GM19099 (cell line): Measurements from ENCODE around the gene NTSR1.

Source experiments
- POLR2A ChIP-seq: IDR thresholded peaks from 3 replicates; pipeline ENCODE4 v1.6.1; 2011; ENCODE audit warnings: low read depth; ENCODE audit not compliant: insufficient read length; ENCODE audit errors: extremely low read depth

Gene NTSR1

DNA sequence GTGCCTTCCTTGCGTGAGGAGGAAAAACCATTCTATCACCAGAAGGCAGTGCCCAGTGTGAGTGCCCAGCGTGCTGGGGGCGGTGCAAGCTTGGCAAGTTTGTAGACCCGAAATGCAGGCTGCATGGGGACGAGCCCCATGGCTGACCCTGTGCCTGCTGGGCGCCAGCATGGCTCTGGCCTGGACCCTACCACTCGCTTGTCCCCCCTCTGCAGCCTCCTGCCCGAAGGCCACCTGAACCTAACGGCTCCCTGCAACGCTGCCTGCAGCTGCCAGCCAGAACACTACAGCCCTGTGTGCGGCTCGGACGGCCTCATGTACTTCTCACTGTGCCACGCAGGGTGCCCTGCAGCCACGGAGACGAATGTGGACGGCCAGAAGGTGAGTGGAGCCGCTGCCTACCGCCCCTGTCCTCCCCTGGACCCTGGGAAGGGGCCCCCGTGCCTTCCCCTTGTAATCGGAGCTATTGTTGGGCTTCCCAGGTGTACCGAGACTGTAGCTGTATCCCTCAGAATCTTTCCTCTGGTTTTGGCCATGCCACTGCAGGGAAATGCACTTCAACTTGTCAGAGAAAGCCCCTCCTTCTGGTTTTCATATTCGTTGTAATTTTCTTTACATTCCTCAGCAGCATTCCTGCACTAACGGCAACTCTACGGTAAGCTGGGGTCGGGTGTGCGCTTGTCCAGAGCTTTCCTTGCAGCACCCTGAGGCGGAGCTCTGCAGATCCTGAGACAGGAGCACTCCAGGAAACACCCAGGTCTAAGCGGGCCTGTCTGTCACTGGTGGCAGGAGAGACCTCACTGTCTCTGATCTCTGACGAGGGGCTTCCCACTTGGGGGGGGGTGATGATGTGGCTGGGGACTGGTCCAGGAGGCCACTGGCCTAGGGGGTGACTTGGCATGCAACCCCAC, 40.9 kb upstream of the NTSR1 start:
- TF ChIP-seq POLR2A = no peak

GRCh38 chr20:62668441-62669027, 40.1 kb upstream of the NTSR1 start:
- no peak for TF ChIP-seq POLR2A

- no peak for TF ChIP-seq POLR2A
Observed at GRCh38 chr20:62669249-62669648, 39.4 kb upstream of the NTSR1 start.

- TF ChIP-seq POLR2A = no peak
Observed at GRCh38 chr20:62670156-62670555, 38.5 kb upstream of the NTSR1 start.

DNA sequence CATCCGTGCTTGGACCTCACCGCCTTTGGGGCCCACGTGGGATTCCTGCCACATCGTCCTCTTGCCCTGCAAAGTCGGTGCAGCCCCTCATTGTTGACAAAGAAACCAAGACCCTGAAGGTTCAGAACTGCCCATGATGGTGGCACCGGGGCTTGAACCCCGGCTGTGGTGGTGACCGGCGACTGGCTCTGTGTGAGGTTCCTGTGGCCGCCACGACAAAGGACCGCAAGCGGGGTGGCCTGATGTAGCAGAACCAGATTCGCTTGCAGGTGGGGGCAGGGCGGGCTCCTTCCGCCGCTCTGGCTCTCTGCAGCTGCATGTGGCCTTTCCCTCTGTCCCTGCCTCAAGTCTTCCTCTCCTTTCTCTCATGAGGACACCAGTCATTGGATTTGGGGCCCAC, 37.6 kb upstream of the NTSR1 start:
- TF ChIP-seq POLR2A = no peak

DNA sequence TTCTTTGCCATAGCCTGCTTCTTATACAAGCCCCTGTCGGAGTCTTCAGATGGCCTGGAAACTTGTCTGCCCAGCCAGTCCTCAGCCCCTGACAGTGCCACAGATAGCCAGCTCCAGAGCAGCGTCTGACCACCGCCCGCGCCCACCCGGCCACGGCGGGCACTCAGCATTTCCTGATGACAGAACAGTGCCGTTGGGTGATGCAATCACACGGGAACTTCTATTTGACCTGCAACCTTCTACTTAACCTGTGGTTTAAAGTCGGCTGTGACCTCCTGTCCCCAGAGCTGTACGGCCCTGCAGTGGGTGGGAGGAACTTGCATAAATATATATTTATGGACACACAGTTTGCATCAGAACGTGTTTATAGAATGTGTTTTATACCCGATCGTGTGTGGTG, 36.9 kb upstream of the NTSR1 start:
- no peak for TF ChIP-seq POLR2A

DNA sequence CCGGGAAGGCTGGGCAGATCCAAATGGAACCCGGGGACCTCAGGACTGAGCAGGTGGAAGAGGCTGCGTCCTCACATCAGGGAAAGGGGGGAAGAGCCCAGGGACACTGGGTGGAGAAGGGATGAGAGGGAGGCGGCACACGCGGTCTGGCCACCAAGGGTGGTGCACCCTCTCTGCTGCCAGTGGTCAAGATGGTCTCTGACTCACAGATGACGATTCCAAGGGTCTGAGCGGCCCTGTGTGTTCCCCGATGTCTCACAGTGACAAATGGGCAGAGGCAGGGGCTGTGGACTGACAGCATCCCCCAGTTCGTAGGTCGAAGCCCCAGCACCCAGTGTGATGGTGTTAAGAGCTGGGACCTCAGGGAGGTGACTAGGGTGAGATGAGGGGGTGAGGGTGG, 34.3 kb upstream of the NTSR1 start:
- no peak for TF ChIP-seq POLR2A

GRCh38 chr20:62675156-62675876, 33.3 kb upstream of the NTSR1 start:
- TF ChIP-seq POLR2A = no peak

DNA sequence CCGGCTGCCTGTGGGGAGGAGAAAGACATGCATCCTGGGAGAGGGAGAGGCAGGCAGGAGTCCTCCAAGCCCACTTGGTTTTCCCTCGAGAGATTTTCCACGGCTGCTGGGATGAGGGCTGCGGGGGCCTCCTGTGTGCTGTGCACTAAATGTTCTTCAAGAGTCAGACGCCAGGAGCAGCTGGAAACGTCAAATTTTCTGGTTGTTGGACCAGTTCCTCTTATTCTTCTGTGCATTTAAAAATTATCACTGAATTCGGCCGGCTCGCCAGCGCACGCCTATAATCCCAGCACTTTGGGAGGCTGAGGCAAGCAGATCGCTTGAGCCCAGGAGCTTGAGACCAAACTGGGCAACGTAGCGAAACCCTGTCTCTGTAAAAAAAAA, 32.8 kb upstream of the NTSR1 start:
- TF ChIP-seq POLR2A = no peak

- TF ChIP-seq POLR2A = no peak
Observed at GRCh38 chr20:62676976-62677375, 31.7 kb upstream of the NTSR1 start.

DNA sequence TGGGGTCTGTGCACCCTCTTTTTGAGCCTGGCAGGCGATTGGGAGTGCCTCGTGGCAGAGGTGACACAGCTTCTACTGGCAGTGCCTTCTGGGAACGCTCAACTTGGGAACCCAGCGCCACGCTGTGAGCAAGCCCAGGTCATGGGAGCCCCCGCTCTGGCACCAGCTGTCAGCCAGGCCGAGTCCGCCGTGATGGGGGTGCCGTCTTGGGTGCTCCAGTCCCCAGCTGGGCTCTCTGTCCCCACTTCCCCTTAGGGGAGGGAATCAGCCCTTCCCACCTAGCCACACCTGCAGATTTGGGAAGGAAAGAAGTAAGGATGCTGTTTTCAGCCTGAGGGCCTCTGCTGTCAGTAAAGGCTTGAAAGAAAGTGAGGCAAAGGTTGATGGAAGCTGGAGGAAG, 31.0 kb upstream of the NTSR1 start:
- no peak for TF ChIP-seq POLR2A

GRCh38 chr20:62678553-62678952, 30.1 kb upstream of the NTSR1 start:
- TF ChIP-seq POLR2A = no peak

DNA sequence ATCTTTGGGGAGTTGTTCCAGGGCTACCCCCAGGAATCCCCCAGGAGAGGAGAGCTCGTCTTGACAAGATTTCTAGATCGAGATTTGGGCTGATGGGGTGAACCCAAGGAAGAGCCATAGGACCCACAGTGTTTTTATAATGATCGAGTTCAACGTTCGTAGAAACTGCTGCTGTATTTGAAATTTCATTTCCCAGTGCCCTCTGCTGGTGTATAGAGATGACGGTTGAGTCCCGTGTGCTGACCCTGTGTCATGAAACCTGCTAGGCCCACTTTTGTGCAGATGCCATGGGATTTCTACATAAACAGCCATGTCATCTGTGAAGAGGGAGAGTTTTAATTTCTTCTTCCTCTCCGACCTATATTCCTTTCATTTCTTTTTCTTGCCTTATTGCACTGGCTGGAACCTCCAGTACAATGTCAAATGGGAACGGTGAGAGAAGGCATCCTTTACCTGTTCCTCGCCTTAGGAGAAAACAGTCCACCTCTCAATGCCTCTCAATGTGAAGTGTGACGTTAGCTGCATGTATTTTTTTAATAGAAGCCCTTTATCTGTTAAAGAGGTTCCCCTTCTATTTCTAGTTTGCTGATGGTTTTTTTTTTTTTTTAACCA, 28.6 kb upstream of the NTSR1 start:
- TF ChIP-seq POLR2A = no peak

DNA sequence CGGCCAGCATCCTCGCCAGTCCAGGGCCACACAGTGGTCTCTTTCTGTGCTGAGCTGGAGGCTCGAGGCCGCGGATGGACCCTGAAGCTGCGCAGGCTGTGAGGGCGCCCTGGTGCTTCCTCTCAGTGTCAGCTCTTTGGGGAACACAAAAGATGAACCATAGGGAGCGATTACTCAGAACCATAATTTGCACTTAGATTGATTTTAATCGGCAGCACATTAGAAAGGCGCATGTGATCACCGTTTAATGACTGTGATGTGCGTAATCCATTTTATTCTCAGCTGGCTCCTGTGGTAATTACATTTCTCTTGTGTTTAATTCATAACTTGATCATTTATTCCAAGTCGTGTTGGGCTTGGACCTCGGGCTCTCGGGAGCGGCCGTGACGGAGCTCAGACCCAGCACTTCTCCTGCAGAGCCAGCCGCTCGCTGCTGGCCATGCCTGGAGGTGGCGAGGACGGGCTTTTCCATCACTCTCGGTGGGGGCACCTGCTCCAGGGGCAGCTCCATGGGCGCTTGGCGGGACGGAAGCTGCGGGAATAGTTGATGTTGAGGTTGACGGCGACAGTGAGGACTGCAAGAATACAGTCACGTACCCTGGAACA, 25.6 kb upstream of the NTSR1 start:
- no peak for TF ChIP-seq POLR2A

DNA sequence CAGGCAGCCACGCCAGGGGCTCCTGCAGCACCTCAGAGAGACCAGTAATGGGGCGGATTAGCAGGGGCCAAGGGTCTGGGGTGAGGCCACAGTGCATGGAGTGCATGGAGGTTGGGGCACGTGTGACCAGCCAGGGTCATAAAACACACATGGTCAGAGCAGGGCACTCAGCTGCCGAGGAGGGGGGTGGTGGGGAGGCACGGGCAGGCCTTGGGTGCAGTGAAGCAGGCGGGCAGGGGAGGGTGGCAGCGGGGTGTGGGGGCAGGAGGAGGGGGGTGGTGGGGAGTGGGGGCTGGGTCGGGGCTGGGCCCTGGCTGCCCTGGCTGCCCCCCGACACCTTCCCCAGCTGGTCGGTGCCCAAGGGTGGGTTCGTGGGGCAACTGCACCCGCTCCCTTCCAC, 23.7 kb upstream of the NTSR1 start:
- no peak for TF ChIP-seq POLR2A
